GM21786 (cell line): ENCODE measurements around the gene RRAS.

Source experiments
- ATAC-seq: cut with Tn5 transposase; IDR thresholded peaks from one replicate; pipeline ENCODE4 v1.9.1; 2021; ENCODE audit not compliant: unreplicated experiment

RRAS gene

GRCh38 chr19:49655570-49656455, 15.9 kb upstream of the RRAS start:
- no peak for ATAC-seq

GRCh38 chr19:49654581-49654980, 14.6 kb upstream of the RRAS start:
- ATAC-seq, result no peak

- no peak for ATAC-seq
Measured at GRCh38 chr19:49653466-49653806, 13.5 kb upstream of the RRAS start.

GRCh38 chr19:49652551-49653465, 12.9 kb upstream of the RRAS start:
- ATAC-seq, result no peak

- no peak for ATAC-seq
Measured at GRCh38 chr19:49651820-49652550, 12.0 kb upstream of the RRAS start.

- ATAC-seq, result no peak
Measured at GRCh38 chr19:49651029-49651819, 11.3 kb upstream of the RRAS start.

GRCh38 chr19:49646586-49646985, 6.6 kb upstream of the RRAS start:
- no peak for ATAC-seq

GRCh38 chr19:49645995-49646394, 6.1 kb upstream of the RRAS start:
- no peak for ATAC-seq

GRCh38 chr19:49645592-49645991, 5.6 kb upstream of the RRAS start:
- no peak for ATAC-seq

- no peak for ATAC-seq
Measured at GRCh38 chr19:49643466-49643865, 3.5 kb upstream of the RRAS start.

- ATAC-seq, result no peak
Measured at GRCh38 chr19:49642492-49643035, 2.6 kb upstream of the RRAS start.

- peak; percentile 47 for ATAC-seq
Measured at GRCh38 chr19:49641688-49642491, 1.9 kb upstream of the RRAS start, which contains the start of gene SCAF1. SCAF1 (plus strand) TSS chr19:49642209; CDS start chr19:49645027, 2,818 bp downstream.

GRCh38 chr19:49639401-49640112, 386 bp downstream of the RRAS start:
- no peak for ATAC-seq

GRCh38 chr19:49637821-49638738, 1.9 kb downstream of the RRAS start:
- no peak for ATAC-seq

GRCh38 chr19:49636233-49636932, 3.6 kb downstream of the RRAS start:
- ATAC-seq, result no peak

GRCh38 chr19:49635530-49636232, 4.3 kb downstream of the RRAS start:
- ATAC-seq, result no peak
